H1 (cell line): ENCODE measurements around the gene SHANK1.

ENCODE experiments used
- ATF2 ChIP-seq: IDR thresholded peaks from 2 replicates; pipeline ENCODE4 v1.6.1; 2012; ENCODE audit warnings: low read length, inconsistent platforms
- ATF3 ChIP-seq: IDR thresholded peaks from 2 replicates; pipeline ENCODE4 v1.6.1; 2011; ENCODE audit warnings: low read depth, mild to moderate bottlenecking, low read length; ENCODE audit not compliant: insufficient read depth
- BCL11A ChIP-seq, 2 experiments: IDR thresholded peaks; one replicate each; pipeline ENCODE4 v1.6.1; 2011; ENCODE audit warnings: low read depth in 2 of 2, low read length in 2 of 2, mild to moderate bottlenecking in 2 of 2
- CHD1 ChIP-seq: IDR thresholded peaks from 2 replicates; pipeline ENCODE4 v1.6.1; 2012; ENCODE audit warnings: low read depth, low read length, improper control_type of control experiment
- CREB1 ChIP-seq: IDR thresholded peaks from 2 replicates; pipeline ENCODE4 v1.6.1; 2012; ENCODE audit warnings: inconsistent platforms
- CTCF ChIP-seq, 3 experiments: IDR thresholded peaks; 1 replicate in 2 of 3; 2 replicates in 1 of 3; pipeline versions ENCODE4 v1.5.1 to v1.6.1; 2011; ENCODE audit warnings: low read length in 3 of 3, mild to moderate bottlenecking in 3 of 3, inconsistent platforms in 2 of 3, low read depth in 1 of 3, moderate library complexity in 1 of 3; ENCODE audit not compliant: insufficient read depth in 1 of 3; ENCODE audit errors: control extremely low read depth in 1 of 3
- KDM1A ChIP-seq: fragments of 200-600, 300-600 bp; sonication (generic); IDR thresholded peaks from 2 replicates; pipeline ENCODE4 v1.7.1; 2016; ENCODE audit warnings: mild to moderate bottlenecking, low read length, borderline replicate concordance
- MAX ChIP-seq: IDR thresholded peaks from 2 replicates; pipeline ENCODE4 v1.6.1; 2012; ENCODE audit warnings: inconsistent platforms
- POLR2A ChIP-seq, 2 experiments: IDR thresholded peaks; 1 replicate in 1 of 2; 2 replicates in 1 of 2; pipeline ENCODE4 v1.6.1; 2011; ENCODE audit warnings: low read depth in 2 of 2, low read length in 2 of 2, mild to moderate bottlenecking in 2 of 2; ENCODE audit errors: control extremely low read depth in 1 of 2
- POLR2AphosphoS5 ChIP-seq: IDR thresholded peaks from 2 replicates; pipeline ENCODE4 v1.6.1; 2011; ENCODE audit warnings: low read depth, low read length
- SP1 ChIP-seq: IDR thresholded peaks from 2 replicates; pipeline ENCODE4 v1.6.1; 2011; ENCODE audit warnings: low read depth, low read length
- SUZ12 ChIP-seq: fragments of 200-600 bp; sonication (generic); IDR thresholded peaks from 2 replicates; pipeline ENCODE4 v1.6.1; 2012; ENCODE audit warnings: mild to moderate bottlenecking, inconsistent platforms, low read length, moderate library complexity, mixed read lengths

GRCh38 chr19:50677636-50678035, 42.0 kb downstream of the SHANK1 start:
- no peak for TF ChIP-seq CREB1
- no peak for TF ChIP-seq ATF2
- TF ChIP-seq POLR2AphosphoS5 = no peak
- TF ChIP-seq MAX = no peak
- TF ChIP-seq CTCF (IDR thresholded peaks at IDR 0.05; ENCODE audit: control extremely low read depth in 1 of 3, insufficient read depth in 1 of 3, low read depth in 1 of 3, low read length in 3 of 3) = no peak
- TF ChIP-seq SUZ12 = no peak
- no peak for TF ChIP-seq CHD1
- no peak for TF ChIP-seq SP1
- no peak for TF ChIP-seq BCL11A (IDR thresholded peaks at IDR 0.05; ENCODE audit: low read depth in 2 of 2, low read length in 2 of 2)
- no peak for TF ChIP-seq ATF3
- no peak for TF ChIP-seq POLR2A (IDR thresholded peaks at IDR 0.05; ENCODE audit: control extremely low read depth in 1 of 2, low read depth in 2 of 2, low read length in 2 of 2)
- TF ChIP-seq KDM1A = no peak
